Dermis blood vessel endothelial cell (primary cell): ENCODE results near the gene FIG4. TPM values are rescaled to one million over a fixed set of nuclear protein-coding genes. Genes with fewer than 3 reads are reported as not detected.
"Not testable (repeated sequence)": the region's sequence is repeated elsewhere in the genome, so short reads cannot be mapped to it uniquely, and the experiment has no call there.

Experiments used
- DNase-seq: peaks from one replicate; pipeline ENCODE4 v3.0.0; 2010
- total RNA-seq: library from RNA; depleted of rRNA; stranded (reverse); fragments of >200 nt; gene quantifications from 2 replicates; pipeline ENCODE4 v1.2.3, GENCODE V29; 2014

FIG4 gene
- total RNA-seq, 1 donor from 2014 or later, result 11.6 TPM

GRCh38 chr6:109762166-109762565 lies 71.1 kb downstream of the FIG4 start:
- DNase-seq, result no peak

- no peak for DNase-seq
Measured at GRCh38 chr6:109762769-109763441, 71.8 kb downstream of the FIG4 start.

GRCh38 chr6:109766167-109766566 lies 75.1 kb downstream of the FIG4 start:
- no peak for DNase-seq

- no peak for DNase-seq
Measured at GRCh38 chr6:109767961-109768360, 76.9 kb downstream of the FIG4 start.

GRCh38 chr6:109768485-109768884 lies 77.4 kb downstream of the FIG4 start:
- no peak for DNase-seq

GRCh38 chr6:109769213-109769612 lies 78.1 kb downstream of the FIG4 start:
- no peak for DNase-seq

- DNase-seq, result no peak
Measured at GRCh38 chr6:109770047-109770446, 79.0 kb downstream of the FIG4 start.

GRCh38 chr6:109770779-109771178 lies 79.7 kb downstream of the FIG4 start:
- DNase-seq, result no peak

- DNase-seq, result not testable (repeated sequence)
Measured at GRCh38 chr6:109771939-109772755, 81.1 kb downstream of the FIG4 start.

- no peak for DNase-seq
Measured at GRCh38 chr6:109772883-109773431, 81.9 kb downstream of the FIG4 start.

GRCh38 chr6:109781001-109781400 lies 89.9 kb downstream of the FIG4 start:
- no peak for DNase-seq

- DNase-seq, result no peak
Measured at GRCh38 chr6:109782491-109782999, 91.4 kb downstream of the FIG4 start.

GRCh38 chr6:109783250-109783986 lies 92.3 kb downstream of the FIG4 start:
- DNase-seq, result peak; percentile 36

- no peak for DNase-seq
Measured at GRCh38 chr6:109787312-109787711, 96.2 kb downstream of the FIG4 start.

GRCh38 chr6:109788687-109789086 lies 97.6 kb downstream of the FIG4 start:
- no peak for DNase-seq

- DNase-seq, result peak; percentile 66
Measured at GRCh38 chr6:109790131-109790530, 99.0 kb downstream of the FIG4 start.

GRCh38 chr6:109791301-109791700 lies 100.2 kb downstream of the FIG4 start:
- no peak for DNase-seq

- no peak for DNase-seq
Measured at GRCh38 chr6:109793021-109793420, 101.9 kb downstream of the FIG4 start.

GRCh38 chr6:109793792-109794191 lies 102.7 kb downstream of the FIG4 start:
- DNase-seq, result peak; percentile 92

GRCh38 chr6:109794201-109794923 lies 103.3 kb downstream of the FIG4 start:
- peak; percentile 60 for DNase-seq

- peak; percentile 76 for DNase-seq
Measured at GRCh38 chr6:109795994-109796555, 105.0 kb downstream of the FIG4 start.

GRCh38 chr6:109799129-109799528 lies 108.0 kb downstream of the FIG4 start:
- DNase-seq, result no peak
